Motor neuron (in vitro differentiated cells): ENCODE data around the gene RAG1. TPM values are rescaled to one million over a fixed set of nuclear protein-coding genes. Genes with fewer than 3 reads are reported as not detected.
A peak's percentile ranks its signal among the peaks of the same experiment; 100 is the strongest.
"Not testable (repeated sequence)": the region's sequence is repeated elsewhere in the genome, so short reads cannot be mapped to it uniquely, and the experiment has no call there.

Source experiments
- ATAC-seq, 8 experiments: fragments of 200-7000 bp; cut with Tn5 transposase; replicated peaks in 6 of 8; 2 replicates each; pipeline ENCODE4 v1.8.0; 2021; ENCODE audit warnings: mild to moderate bottlenecking in 8 of 8, moderate library complexity in 8 of 8
- H3K27ac ChIP-seq, 2 donors: fragments of 250-450 bp; sonication (Bioruptor Pico); 2 replicates each; pipeline ENCODE4 v1.9.0; 2021; ENCODE audit warnings: antibody characterized with exemption in 2 of 2, mild to moderate bottlenecking in 2 of 2, moderate library complexity in 1 of 2
- H3K4me1 ChIP-seq, 2 donors: fragments of 250-450 bp; sonication (Bioruptor Pico); replicated peaks in 1 of 2; 2 replicates each; pipeline ENCODE4 v1.6.1; 2021; ENCODE audit warnings: antibody characterized with exemption in 2 of 2, mild to moderate bottlenecking in 2 of 2, moderate library complexity in 1 of 2
- H3K4me3 ChIP-seq, 5 donors: fragments of 250-450 bp; sonication (Bioruptor Pico); 2 replicates each; pipeline ENCODE4 v1.9.0; 2021; ENCODE audit warnings: antibody characterized with exemption in 5 of 5, mild to moderate bottlenecking in 5 of 5, moderate library complexity in 4 of 5
- WGBS, 10 experiments: fragments of 450-650 bp; shearing (Covaris generic); methylation state at CpG; one replicate each; pipeline ENCODE4 v1.0.0; 2022; 5-methylcytosine and 5-hydroxymethylcytosine counted together
- in situ Hi-C, 9 experiments: fragments of 400-800 bp; cut with MboI; loops; one replicate each; pipeline ENCODE4 v1.15.0; 2021; ENCODE audit warnings: low sequenced_read_pairs in 9 of 9, low pct_unique_long_range_greater_than_20kb in 2 of 9; ENCODE audit not compliant: unreplicated experiment in 9 of 9
- total RNA-seq, 8 experiments: library from RNA; unstranded; fragments of 300-600 nt; gene quantifications; 2 replicates each; pipeline versions ENCODE4 v1.2.3 to v1.2.4, GENCODE V29; 2022

RAG1 gene
- under 1 TPM in 7 of 8 experiments, not detected in 1; 0.16 to 0.87 (median 0.24) TPM for total RNA-seq

- no peaks in the 10 kb centered on the region for H3K4me1 ChIP-seq
- H3K27ac ChIP-seq, result no peak within 1 kb of the TSS
- WGBS, 10 experiments, result 40 to 100% (median 100%) methylated on average over 1 of the region's 1 CpG; no CpG with 5 or more reads in 7 of the 10 experiments
- ATAC-seq, result no peak
- in situ Hi-C loops, result loop anchor here in 3 of 9 experiments (10.0 to 25.0 kb wide), 3 partner anchors 117 to 195 kb away; no protein-coding TSS in a partner anchor
- H3K4me3 ChIP-seq, result no peak within 1 kb of the TSS
Measured at GRCh38 chr11:36567694-36568093, at the start of gene RAG1. RAG1 (plus strand) TSS chr11:36568007; CDS start chr11:36573305, 5,298 bp downstream.

- H3K4me3 ChIP-seq, result no peak overlapping the region
- ATAC-seq, result no peak
- in situ Hi-C loops, result no loop called here
Measured at GRCh38 chr11:36530840-36531239, 37.0 kb upstream of the RAG1 start.

GRCh38 chr11:36532941-36533601 lies 34.7 kb upstream of the RAG1 start:
- 4 to 80% (median 59%) methylated on average over 1 to 7 of the region's 8 CpGs for WGBS, 10 experiments
- ATAC-seq, result peak in 1 of 8 experiments; percentile 47
- H3K27ac ChIP-seq, result no peak overlapping the region
- no peak overlapping the region for H3K4me3 ChIP-seq
- H3K4me1 ChIP-seq, result no peaks in the 10 kb centered on the region
- in situ Hi-C loops, result no loop called here

More at GRCh38 chr11:36530840-36531239, 37.0 kb upstream of the RAG1 start:
- Histone ChIP-seq H3K4me1 (no peaks in the 10 kb centered on the region), H3K27ac (no peak overlapping the region)

- no peak for ATAC-seq
- Histone ChIP-seq H3K4me3 (no peak overlapping the region), H3K27ac (no peak overlapping the region), H3K4me1 (no peaks in the 10 kb centered on the region)
- 47 to 100% (median 78%) methylated on average over 1 to 3 of the region's 3 CpGs; no CpG with 5 or more reads in 1 of the 10 experiments for WGBS, 10 experiments
- in situ Hi-C loops, result no loop called here
Measured at GRCh38 chr11:36534276-36534840, 33.4 kb upstream of the RAG1 start.

- H3K4me3 ChIP-seq, result no peak overlapping the region
- in situ Hi-C loops, result no loop called here
- WGBS, 10 experiments, result 0 to 83% (median 67%) methylated on average over 1 to 4 of the region's 6 CpGs; no CpG with 5 or more reads in 3 of the 10 experiments
- H3K4me1 ChIP-seq, result no peaks in the 10 kb centered on the region
- H3K27ac ChIP-seq, result no peak overlapping the region
- ATAC-seq, result peak in 4 of 8 experiments; percentile 50 to 99 (median 82)
Measured at GRCh38 chr11:36540998-36541397, 26.8 kb upstream of the RAG1 start.

- ATAC-seq, result no peak
- H3K4me1 ChIP-seq, result no peaks in the 10 kb centered on the region
- H3K27ac ChIP-seq, result no peak overlapping the region
- 0 to 75% (median 45%) methylated on average over 1 of the region's 1 CpG; no CpG with 5 or more reads in 4 of the 10 experiments for WGBS, 10 experiments
- in situ Hi-C loops, result loop anchor here in 2 of 9 experiments (25.0 kb wide), 2 partner anchors 187 to 212 kb away; no protein-coding TSS in a partner anchor
- no peak overlapping the region for H3K4me3 ChIP-seq
Measured at GRCh38 chr11:36550385-36551115, 17.3 kb upstream of the RAG1 start.

- not testable (repeated sequence) for H3K4me1 ChIP-seq, H3K4me3 ChIP-seq, H3K27ac ChIP-seq, ATAC-seq
- WGBS, 10 experiments, result 93% methylated on average over 3 of the region's 17 CpGs; no CpG with 5 or more reads in 9 of the 10 experiments
- in situ Hi-C loops, result loop anchor here in 2 of 9 experiments (25.0 kb wide), 2 partner anchors 180 to 205 kb away; no protein-coding TSS in a partner anchor
Measured at GRCh38 chr11:36557390-36557789, 10.4 kb upstream of the RAG1 start.

- no peaks in the 10 kb centered on the region for H3K4me1 ChIP-seq
- in situ Hi-C loops, result loop anchor here in 2 of 9 experiments (25.0 kb wide), 2 partner anchors 179 to 204 kb away; no protein-coding TSS in a partner anchor
- no peak overlapping the region for H3K4me3 ChIP-seq
- no peak overlapping the region for H3K27ac ChIP-seq
- no peak for ATAC-seq
Measured at GRCh38 chr11:36557991-36558390, 9.8 kb upstream of the RAG1 start.

- no peak for ATAC-seq
- 17 to 100% (median 72%) methylated on average over 3 to 4 of the region's 4 CpGs for WGBS, 10 experiments
- in situ Hi-C loops, result loop anchor here in 2 of 9 experiments (25.0 kb wide), 2 partner anchors 179 to 204 kb away; no protein-coding TSS in a partner anchor
Measured at GRCh38 chr11:36558571-36559413, 9.0 kb upstream of the RAG1 start.

GRCh38 chr11:36564376-36565030 lies 3.3 kb upstream of the RAG1 start:
- H3K4me3 ChIP-seq, result peak overlapping the region in 4 of 5 donors; percentile 13 to 27 (median 20)
- in situ Hi-C loops, result loop anchor here in 3 of 9 experiments (10.0 to 25.0 kb wide), 3 partner anchors 120 to 198 kb away; no protein-coding TSS in a partner anchor
- 0 to 50% (median 12%) methylated on average over 3 to 14 of the region's 15 CpGs; no CpG with 5 or more reads in 1 of the 10 experiments for WGBS, 10 experiments
- H3K27ac ChIP-seq, result no peak overlapping the region
- ATAC-seq, result peak; percentile 61 to 96 (median 76)
- no peaks in the 10 kb centered on the region for H3K4me1 ChIP-seq

More at GRCh38 chr11:36558571-36559413, 9.0 kb upstream of the RAG1 start:
- H3K4me3 ChIP-seq, result no peak overlapping the region
- H3K4me1 ChIP-seq, result no peaks in the 10 kb centered on the region
- H3K27ac ChIP-seq, result no peak overlapping the region

GRCh38 chr11:36565031-36565610 lies 2.7 kb upstream of the RAG1 start:
- Histone ChIP-seq H3K4me3 (no peak overlapping the region), H3K4me1 (no peaks in the 10 kb centered on the region), H3K27ac (no peak overlapping the region)
- ATAC-seq, result no peak
- in situ Hi-C loops, result loop anchor here in 3 of 9 experiments (10.0 to 25.0 kb wide), 3 partner anchors 120 to 197 kb away; no protein-coding TSS in a partner anchor
- 26 to 100% (median 76%) methylated on average over 2 to 6 of the region's 6 CpGs; no CpG with 5 or more reads in 1 of the 10 experiments for WGBS, 10 experiments
